ENCODE results near the gene SNW1.

DNA sequence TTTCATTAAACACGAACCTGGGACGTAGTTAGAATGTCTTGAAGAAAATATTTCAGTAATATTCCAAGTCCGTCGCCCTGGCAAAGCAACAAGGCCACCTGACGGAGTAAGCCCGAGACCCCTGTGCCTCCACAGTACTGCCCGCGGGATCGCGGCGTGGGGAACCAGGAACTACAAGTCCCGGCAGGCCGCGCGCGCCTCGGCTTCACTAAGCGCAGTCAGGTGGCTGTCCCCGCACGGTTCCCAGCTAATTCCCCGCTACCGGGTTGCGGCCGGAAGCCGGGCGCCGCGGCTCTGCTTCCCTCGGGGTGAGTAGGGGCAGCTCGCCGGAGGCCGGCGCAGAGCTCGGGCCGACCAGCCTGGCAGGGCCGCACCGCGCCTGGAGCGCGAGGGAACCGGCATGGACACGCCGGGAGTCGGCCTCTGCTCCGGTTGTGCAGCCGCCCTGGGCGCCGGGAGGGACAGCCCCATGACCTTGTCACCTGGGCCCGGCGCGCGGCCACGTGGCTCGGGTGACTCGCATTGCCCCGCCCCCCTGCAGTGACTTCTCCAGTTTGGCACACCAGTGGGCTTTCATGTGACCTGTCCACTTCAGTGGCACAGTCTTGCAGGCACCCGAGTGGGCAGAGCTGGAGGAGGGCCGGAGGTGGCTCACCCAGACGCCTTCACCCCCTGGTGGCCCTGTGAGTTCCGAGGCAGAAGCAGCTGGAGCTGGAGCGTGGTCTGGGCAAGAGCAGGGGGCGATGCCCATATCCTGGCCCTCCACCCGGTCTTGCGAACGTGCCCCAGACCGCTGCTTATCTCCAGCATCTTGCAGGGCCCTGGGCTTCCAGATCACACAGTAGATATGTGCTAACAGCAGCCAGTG, 39.1 kb upstream of the SNW1 start, which contains the start of gene ADCK1:
- TF ChIP-seq POLR2AphosphoS5 (IDR thresholded peaks at IDR 0.05) = peak; percentile 37 to 58 (median 51)
- peak in 2 of 3 donors; percentile 26 to 40 for TF ChIP-seq CTCF (IDR thresholded peaks at IDR 0.05)
- TF ChIP-seq POLR2A (IDR thresholded peaks at IDR 0.05) = no peak

Measured in breast epithelium (tissue), 3 donors.